Forelimb muscle (tissue), 1 donor: Measurements from ENCODE around the gene CA12. TPM values are rescaled to one million over a fixed set of nuclear protein-coding genes. Genes with fewer than 3 reads are reported as not detected.

Experiments
- DNase-seq: peaks from one replicate; pipeline ENCODE4 v3.0.0-alpha.2; 2013; ENCODE audit warnings: low read depth
- polyA plus RNA-seq: library from polyadenylated mRNA; unstranded; fragments of 120-200 nt; gene quantifications from one replicate; pipeline ENCODE4 v1.2.1, GENCODE V29; 2013; ENCODE audit not compliant: insufficient read length

The CA12 gene
- polyA plus RNA-seq, 1 donor, result 0.75 TPM

DNA sequence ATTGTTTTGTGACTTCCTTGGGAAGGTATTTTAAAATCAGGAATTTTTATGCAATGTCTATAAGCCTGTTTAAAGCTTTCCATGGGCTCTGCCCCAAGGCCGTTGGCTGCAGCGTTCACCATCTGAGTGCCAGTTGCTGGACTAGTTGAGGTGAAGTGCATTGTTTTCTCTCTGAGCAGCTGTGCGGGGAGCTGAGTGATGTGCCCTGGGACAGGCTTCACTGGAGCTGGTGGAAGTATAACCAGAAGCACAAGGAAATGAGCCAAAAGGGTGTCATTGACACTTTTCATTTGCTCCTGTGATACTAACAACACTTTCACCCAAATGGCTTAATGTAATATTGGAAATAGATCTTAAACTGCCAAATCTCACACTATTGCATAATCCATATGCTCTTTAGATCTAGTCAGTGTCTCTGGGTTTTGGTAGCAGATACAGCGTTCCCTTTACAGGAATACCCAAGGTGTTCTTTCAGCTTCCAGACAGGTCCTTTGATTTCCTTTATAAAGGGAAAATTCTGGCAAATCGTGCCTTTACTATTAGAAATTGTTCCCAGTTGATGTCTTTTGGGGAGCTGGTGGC lies 75.1 kb downstream of the CA12 start:
- no peak for DNase-seq

DNA sequence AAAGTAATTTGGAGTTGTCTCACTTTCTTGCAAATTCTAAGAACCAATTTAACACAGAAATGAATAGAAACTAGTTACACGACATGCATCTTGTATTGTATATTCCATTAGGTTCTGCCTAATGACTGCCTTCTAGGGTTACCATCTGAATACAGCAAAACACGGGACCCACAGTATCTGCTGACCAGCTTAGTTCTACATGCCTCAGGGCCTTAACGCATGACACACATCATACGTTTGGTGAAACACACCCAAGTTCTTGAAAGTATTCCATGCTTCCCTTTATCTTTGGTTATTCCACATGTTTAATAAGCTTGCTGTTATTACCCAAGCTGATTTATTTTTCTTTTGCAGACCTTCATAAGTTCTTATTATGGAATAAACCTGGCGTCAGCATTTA lies 76.4 kb downstream of the CA12 start:
- DNase-seq, result no peak

DNA sequence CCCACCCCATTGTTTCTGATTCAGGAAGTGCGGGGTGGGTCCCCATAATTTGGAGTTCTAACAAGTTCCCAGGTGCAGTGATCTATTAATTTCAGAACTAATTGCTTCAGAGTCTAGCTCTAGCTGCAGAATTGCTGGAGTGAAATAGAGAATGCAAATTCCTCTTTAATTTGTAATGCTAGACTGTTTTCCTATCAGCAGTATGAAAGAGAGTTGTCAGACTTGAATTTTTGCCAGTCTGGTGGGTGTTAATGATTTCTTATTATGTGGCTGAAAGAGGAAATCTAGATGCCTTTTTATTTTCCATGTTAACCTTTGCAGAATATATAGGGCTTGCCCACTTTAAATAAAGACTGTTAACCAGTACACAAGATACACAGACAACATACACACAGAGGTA lies 80.6 kb downstream of the CA12 start:
- no peak for DNase-seq

DNA sequence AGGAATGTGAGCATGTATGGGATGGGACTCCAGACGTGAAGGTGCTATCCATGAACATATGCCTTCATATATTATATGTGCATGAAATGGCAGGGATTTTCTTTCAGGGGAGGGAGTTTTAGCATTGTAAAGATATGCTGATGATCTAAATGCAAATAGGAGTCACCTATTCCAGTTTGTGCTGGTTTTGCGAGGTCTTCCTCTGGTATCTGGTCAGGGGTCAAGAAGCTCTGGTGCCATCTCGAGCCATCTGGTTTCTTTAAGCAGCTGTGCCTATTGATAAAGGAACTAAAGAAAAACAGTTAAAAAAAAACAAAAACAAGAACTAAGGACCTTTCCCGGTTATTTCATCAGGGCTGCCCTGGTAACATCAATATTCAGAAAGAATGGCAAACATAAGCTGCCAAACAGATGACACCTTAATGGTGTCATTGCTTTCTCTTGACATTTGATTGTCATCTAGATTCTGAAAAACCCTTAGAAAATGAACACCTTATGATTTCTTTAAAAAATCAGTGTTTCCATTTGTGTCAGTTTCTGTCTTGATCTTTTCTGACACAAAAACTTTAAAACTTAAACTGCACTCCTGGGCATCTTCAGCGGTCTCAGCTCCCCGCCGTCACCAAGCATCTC lies 81.6 kb downstream of the CA12 start:
- no peak for DNase-seq

DNA sequence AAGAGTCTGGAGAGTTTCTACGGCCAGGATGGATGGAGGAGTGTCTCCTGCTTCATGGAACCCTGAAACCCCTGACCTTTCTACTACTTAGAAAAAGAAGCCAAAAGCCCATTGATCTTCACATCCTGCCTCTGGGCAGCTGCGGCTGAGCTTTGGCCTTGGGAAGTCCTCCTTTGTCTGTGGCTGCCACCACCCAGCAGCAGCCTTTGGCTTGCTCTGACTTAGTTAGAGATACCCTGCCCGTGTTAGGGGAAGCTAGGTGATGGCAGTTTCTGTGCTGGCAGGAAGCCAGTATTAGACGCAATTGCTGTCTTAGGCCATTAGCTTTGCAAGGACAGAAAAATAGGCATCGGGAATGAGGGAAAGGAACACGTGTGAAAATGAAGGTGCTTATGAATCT lies 85.5 kb downstream of the CA12 start:
- no peak for DNase-seq

DNA sequence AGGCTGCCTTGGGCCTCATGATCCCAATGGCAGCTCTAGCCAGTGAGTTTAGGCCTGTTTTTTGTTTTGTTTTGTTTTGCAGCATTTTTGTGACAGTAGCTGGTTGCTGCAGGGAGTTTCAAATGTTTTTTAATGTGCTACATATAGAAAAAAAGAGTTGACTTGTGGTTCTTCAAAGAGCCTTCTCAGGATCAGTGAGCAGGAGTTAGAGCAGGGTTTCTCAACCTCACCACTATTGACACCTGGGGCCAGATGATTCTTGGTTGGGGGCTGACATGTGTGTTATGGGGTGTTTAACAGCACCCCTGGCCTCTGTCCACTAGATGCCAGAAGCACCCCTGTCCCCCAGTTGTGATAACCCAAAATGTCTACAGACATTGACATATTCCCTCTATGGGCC lies 86.3 kb downstream of the CA12 start:
- DNase-seq, result no peak

DNA sequence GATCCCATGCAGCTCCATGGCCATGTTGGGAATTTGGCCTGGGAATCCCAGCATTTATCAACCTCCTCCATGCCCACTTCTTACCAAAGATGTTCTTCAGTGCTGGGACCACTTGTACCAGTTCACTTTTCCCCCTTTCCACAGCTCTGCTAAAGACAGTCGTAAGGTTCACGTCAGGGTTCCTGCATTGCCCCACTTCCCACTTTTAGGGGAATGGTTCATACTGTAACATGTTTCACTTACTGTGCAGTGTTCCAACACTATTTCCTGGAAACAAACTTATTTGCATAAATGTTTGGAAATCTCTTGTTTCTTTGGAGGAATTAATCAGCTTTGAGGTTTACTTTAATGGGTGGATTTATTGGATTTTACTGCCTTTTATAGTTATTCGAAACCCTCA lies 87.3 kb downstream of the CA12 start:
- DNase-seq, result no peak

DNA sequence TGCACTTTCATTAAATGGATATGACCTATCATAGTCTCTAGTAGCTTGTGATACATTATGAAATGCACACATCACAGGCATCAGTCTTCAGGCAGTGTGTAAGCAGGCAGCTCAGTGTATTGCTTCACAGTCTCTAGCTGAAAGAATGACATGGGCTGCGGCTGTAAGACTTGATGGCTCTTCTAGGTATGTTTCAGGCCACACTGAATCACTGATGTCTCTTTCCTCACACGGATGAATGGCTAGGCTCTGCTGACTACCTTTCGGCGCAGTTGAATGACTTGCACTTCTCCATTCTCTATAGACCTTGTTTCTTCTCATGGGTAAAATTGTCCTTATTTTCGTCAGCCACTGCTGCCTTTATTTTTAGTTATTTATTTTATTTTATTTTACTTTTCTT lies 88.9 kb downstream of the CA12 start:
- no peak for DNase-seq

DNA sequence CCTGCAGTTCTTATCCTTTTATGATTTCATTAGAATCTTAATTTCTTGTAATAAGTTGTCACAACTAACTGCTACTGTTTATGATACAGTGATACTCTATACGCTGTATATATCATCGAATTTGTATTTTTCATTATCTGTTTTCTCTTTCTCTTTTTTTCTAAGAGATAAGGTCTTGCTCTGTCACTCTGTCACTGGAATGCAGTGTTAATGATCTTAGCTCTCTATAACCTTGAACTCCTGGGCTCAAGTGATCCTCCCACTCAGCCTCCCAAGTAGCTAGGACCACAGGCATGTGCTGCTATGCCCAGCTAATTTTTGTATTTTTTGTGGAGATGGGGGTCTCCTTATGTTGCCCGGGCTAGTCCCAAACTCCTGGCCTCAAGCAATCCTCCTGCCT lies 89.4 kb downstream of the CA12 start:
- DNase-seq, result no peak

DNA sequence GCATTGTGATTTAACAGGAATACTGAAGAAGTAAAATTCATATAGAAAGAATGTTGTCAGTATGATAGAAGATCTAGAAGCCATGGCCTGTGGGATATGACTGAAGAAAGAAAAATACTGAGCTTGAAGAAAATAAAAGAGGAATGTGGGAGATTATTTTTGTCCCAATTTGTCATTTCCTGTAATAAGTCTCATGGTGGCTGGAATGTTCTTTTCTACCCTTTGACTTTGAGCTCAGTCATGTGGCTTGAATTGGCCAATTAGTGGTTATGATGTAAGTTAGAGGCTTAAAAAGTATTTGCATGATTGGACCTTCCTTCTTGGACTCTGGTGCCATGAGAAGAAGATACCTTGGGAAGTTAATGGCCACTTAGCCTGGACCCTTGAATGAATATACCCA lies 90.1 kb downstream of the CA12 start:
- no peak for DNase-seq

DNA sequence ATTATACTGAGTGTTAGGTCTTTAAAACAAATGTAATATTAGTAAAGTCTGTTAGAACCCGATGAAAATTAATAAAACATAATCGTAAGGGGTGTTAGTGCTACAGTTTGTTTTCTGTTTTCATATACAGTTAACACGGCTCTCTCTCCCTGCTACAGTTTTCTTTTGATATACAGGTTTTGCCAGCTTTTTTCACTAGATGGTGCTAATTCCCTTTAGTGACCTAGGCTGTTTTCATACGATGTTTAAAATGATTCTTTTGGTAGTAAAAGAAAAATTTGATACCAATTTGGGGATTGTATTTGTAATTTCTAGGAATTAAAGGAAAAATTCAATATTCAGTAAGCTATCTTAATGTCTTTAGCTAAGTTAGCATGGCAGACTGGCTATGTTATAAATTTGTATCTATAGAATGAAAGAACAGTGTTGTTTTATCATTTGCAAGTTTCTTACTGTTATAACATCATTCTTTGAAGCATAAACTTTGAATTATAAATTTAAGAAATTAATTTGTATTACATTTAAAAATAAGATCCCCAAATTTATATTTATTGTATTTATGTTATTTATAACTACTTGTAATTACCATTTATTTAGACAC lies 92.8 kb downstream of the CA12 start:
- no peak for DNase-seq

DNA sequence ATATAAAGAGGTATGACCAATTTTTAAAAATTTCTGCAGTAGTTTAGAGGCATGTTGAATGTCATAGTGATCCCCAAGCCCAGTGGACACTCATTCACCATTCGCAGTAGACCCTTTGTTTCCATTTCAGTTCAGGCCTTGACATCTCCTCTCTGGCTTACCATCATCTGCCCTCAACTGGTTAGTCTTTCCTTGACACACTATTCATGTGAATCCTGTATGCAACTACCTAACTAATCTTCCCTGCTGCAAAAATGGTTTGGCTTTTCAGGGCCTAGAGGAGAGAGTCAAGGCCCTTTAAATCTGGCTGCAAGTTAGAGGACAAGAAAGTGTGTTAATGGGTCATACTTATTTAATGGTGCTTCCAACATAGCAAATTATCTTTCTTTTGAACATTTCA lies 93.3 kb downstream of the CA12 start:
- DNase-seq, result no peak

DNA sequence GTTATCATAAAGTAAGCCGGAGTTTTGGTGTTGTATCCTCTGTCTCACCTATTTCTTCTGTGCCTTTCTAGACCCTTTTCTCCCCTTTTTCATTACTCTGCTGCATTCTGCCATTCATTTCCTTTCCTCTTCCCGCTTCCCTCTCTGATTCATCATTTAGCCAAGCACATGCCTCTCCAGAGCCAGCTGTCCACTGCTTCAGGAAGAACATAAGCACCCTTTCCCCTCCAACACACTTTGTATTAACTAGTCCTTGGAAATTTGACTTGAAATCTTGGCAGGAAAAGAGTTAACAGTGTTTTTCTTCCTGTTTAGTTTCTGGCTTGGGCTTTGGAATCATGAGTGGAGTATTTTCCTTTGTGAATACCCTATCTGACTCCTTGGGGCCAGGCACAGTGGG lies 94.5 kb downstream of the CA12 start:
- DNase-seq, result no peak

DNA sequence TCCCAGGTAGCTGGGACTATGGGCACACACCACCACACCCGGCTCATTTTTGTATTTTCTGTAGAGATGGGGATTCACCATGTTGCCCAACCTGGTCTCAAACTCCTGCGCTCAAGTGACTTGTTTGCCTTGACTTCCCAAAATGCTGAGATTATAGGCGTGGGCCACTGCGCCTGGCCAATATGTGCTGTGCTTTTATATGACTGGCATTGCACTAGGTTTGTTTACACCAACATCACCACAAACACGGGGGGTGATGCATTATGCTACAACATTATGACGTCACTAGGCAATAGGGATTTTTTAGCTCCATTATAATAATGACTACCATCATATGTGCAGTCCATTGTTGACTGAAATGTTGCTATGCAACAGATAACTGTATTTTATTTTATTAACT lies 97.3 kb downstream of the CA12 start:
- no peak for DNase-seq

DNA sequence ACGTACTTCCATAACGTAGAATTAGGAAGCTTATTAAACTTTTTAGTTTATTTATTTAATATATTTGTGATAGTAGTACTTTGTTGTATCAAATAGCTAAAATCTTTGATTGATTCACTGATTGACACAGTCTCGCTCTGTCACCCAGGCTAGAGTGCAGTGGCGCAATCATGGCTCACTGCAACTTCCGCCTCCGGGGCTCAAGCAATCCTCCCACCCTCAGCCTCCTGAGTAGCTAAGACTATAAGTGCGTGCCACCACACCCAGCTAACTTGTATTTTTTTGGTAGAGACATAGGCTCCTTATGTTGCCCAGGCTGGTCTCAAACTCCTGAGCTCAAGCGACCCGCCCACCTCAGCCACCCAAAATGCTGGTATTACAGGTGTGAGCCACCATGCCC lies 98.5 kb downstream of the CA12 start:
- DNase-seq, result no peak

DNA sequence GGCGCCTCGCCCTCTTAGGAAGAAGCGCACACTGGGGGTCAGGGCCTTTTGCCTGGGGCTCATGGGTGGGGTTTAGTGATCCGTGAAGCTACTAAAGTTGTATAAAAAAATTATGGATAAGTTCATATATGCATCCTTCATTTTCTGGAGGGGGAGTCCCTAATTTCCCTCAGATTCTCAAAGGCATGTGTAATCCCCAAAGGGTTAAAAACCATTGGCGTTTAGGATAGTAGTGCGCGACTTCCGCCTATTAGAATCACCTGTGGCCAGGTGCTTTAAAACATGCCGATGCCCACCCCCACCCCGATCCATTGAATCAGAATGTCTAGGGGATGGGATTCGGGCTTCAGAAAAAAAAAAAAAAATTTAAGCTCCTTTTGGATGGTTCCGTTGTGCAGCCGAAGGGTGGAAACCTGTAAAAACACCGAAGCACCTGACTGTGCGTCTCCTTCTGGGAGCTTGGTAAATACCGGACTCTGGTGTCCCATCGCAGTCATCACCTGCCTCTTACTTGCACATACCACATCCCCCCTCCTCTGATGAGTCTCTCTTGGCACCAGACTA lies 103.7 kb downstream of the CA12 start:
- DNase-seq, result no peak

DNA sequence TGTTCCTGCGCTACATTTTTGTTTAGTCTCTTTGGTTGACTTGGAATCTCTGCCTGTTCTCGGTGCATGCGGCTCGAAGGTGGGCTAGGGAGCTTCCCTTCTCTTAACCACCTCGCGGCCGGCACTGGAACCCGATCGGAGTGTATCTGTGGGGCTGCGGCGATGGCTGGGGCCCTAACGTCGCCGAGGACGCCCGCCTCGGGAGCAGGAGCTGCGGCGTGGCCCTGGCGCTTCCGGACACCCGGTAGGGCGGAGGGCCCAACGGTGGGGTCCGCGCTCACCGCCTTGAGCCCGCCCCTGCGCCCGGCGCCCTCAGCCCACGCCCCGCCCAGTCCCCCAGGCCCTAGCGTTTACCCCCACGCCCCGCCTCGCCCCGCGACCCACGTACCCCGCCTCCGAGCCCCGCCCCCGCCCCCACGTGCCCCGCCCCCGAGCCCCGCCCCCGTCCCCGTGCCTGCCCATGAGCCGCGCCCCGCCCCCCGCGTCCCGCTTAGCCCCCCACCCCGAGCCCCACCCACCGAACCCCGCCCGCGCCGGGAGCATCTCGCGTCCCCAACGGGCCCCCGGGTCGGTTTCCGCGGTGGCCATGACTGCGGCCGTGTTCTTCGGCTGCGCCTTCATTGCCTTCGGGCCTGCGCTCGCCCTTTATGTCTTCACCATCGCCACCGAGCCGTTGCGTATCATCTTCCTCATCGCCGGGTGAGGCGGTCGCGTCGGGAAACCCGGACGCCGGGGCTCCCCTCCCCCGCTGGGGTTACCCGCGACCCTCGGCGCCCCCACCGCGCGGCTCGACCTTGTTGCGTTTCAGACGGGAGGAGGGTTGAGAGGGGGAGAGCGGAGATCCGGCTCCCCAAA lies 104.4 kb downstream of the CA12 start, which contains the start of gene APH1B:
TSS of gene APH1B (plus strand) at position 568 of the 855 bp plus-strand sequence. CDS start at position 587, 19 bp downstream.
- DNase-seq, result no peak

DNA sequence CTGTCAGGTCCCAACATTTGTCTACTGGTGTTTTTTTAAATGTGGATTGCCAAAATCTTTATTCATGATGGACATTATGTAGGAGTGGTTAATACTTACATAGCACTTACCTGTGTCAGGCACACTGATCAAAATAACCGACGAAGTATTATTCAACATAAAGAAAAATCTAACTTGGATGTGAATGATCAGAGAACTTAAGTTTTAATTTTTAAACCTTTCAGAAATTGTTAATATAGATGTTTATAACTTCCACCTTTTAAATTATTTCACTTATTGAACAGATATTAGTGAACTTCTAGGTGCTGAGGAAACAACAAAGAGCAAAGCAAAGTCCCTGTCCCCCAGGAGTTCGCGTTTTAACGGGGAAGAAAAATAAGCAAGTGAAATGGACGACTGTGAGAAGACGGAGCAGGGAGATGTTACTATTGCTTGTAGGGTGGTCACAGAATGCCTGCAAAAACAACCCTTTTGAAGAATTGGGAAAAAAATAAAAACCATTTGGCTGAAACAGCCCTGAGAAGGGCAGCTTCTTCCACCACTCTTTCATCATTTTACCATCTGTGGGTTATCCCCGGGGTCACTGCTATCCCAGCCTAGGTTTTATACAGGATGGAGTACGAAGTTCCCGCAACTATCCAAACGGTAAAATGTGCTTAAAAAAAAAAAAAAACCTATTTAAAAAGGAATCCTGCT lies 105.2 kb downstream of the CA12 start:
- no peak for DNase-seq

DNA sequence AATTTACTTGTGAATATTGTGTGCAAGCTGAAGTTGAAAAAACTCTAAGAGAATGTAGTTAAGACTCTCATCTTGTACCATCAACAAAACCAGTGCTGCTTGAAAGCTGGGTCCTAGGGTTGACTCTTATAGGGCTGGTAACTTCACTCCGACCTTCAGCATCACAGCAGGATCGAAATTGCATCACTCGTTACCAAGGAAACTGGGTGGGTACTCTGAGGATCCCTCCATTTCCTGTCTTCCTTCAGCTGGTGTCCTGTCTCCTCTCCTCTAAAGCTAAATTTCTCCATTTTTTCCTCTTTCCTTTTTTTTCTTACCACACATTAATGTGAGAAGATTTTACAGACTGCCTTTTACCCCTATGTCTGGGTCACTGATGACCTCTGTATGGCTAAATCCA lies 107.2 kb downstream of the CA12 start:
- DNase-seq, result no peak
